Measurements from ENCODE around the gene IRS2. TPM values are rescaled to one million over a fixed set of nuclear protein-coding genes. Genes with fewer than 3 reads are reported as not detected.

Gene IRS2
- total and polyA plus RNA-seq, 2 donors (not counting 3 experiments of a cell fraction or from before 2014, with no cell fraction given) = 1.6 to 4.4 TPM

DNA sequence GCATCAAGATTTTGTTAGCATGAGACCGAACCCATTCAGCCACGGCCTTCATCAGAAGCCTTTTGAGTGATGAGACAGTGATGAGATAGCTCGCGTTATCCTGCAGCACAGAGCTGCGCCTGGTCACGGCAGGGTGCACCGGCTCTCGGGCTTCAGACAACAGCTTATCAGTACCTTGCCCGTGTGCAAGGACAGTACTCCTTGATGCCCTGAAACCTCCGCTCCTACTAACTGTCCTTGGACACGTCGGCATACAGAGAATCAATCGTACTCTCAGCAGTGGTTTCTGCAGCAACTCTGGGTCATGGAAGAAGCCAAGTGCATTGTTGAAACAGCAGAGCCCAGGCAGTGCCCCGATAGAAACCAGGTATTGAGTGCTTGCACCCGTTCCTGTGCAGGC, 40.7 kb downstream of the IRS2 start:
- no peaks in the 10 kb centered on the region for H3K27me3 ChIP-seq (ENCODE audit: control insufficient read depth in 2 of 2, insufficient read depth in 2 of 2, low read length in 2 of 2)
- no peak for DNase-seq (ENCODE audit: low read depth, low spot score)
- dilution Hi-C loops (cut with MboI; ENCODE audit: extremely low pct_ligation_motif_present, low sequenced_read_pairs) (no loop called here), intact Hi-C loops (cut with micrococcal nuclease) (loop anchor here (2.0 kb wide), 1 partner anchor 601 kb away; no protein-coding TSS in a partner anchor)
- FAIRE-seq = no peak
- H3K4me2 ChIP-seq (ENCODE audit: insufficient read depth, low read length) = no peak overlapping the region
- H3K27ac ChIP-seq (ENCODE audit: insufficient read depth, low read depth, low read length) = no peak overlapping the region
- H3K9me1 ChIP-seq (replicated peaks; ENCODE audit: control insufficient read depth, extremely low read depth, insufficient read depth, low read length) = no peaks in the 10 kb centered on the region
- TF ChIP-seq CTCF (IDR thresholded peaks at IDR 0.05; ENCODE audit: extremely low read depth in 1 of 2, insufficient read depth in 1 of 2, low read depth in 1 of 2, low read length in 2 of 2) (no peak), JUN (IDR thresholded peaks at IDR 0.05; ENCODE audit: borderline replicate concordance, insufficient read depth, insufficient read length, low read depth) (no peak), FOS (IDR thresholded peaks at IDR 0.05; ENCODE audit: borderline replicate concordance, insufficient read depth, low read length) (no peak), POLR2A (IDR thresholded peaks at IDR 0.05; ENCODE audit: low read depth, low read length) (no peak), GATA2 (IDR thresholded peaks at IDR 0.05; ENCODE audit: insufficient read depth, insufficient read length, low read depth, low read length) (no peak), EZH2 (IDR thresholded peaks at IDR 0.05; ENCODE audit: borderline replicate concordance, low read depth, low read length, severe bottlenecking) (no peak), MYC (IDR thresholded peaks at IDR 0.05; ENCODE audit: low read depth, low read length) (no peak)
- TF ChIP-seq, protein P1, sequence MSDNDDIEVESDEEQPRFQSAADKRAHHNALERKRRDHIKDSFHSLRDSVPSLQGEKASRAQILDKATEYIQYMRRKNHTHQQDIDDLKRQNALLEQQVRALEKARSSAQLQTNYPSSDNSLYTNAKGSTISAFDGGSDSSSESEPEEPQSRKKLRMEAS (IDR thresholded peaks at IDR 0.05; ENCODE audit: insufficient read depth, insufficient read length) = no peak
- H2AFZ ChIP-seq (ENCODE audit: low read depth, low read length) = no peak overlapping the region
- no TSS peak for BruUV-seq (replicated peaks)
- no peak overlapping the region for H3K4me3 ChIP-seq (replicated peaks in 1 of 3; ENCODE audit: insufficient read depth in 1 of 3, low read depth in 1 of 3, low read length in 3 of 3)
- no peaks in the 10 kb centered on the region for H3K79me2 ChIP-seq (ENCODE audit: control insufficient read depth, insufficient read depth, low read length)
- no peak overlapping the region for H3K9ac ChIP-seq (replicated peaks; ENCODE audit: extremely low read depth, insufficient read depth, low read length)
- no peaks in the 10 kb centered on the region for H4K20me1 ChIP-seq (replicated peaks; ENCODE audit: control insufficient read depth, extremely low read depth, insufficient read depth, low read length)
- no peaks in the 10 kb centered on the region for H3K9me3 ChIP-seq (replicated peaks; ENCODE audit: control insufficient read depth, insufficient read depth, low read length)
- ChIA-PET POLR2A (no interaction called here), CTCF (no interaction called here)
- H3K36me3 ChIP-seq (ENCODE audit: control insufficient read depth in 2 of 2, extremely low read depth in 1 of 2, insufficient read depth in 2 of 2, low read length in 2 of 2) = no peaks in the 10 kb centered on the region
- no peaks in the 10 kb centered on the region for H3K4me1 ChIP-seq (ENCODE audit: control insufficient read depth, extremely low read depth, insufficient read depth, low read length)
